ENCODE data around the gene C16orf96. TPM values are rescaled to one million over a fixed set of nuclear protein-coding genes. Genes with fewer than 3 reads are reported as not detected.

The C16orf96 gene
- 0.03 TPM in 1 of 2 replicates, not detected in the other for polyA plus RNA-seq (2011; rRNA removed)
- polyA plus RNA-seq (2012; cell fraction: cytosol; rRNA removed) = 0.01 TPM in 2 replicates
- 0.02 and 0.04 TPM in 2 replicates for polyA plus RNA-seq (2012; cell fraction: nucleus; rRNA removed)
- 0.01 to 0.03 TPM in 2 of 3 replicates, not detected in the other for polyA plus RNA-seq (2017; fragmentation: RNase III; extraction: RNeasy Plus Mini Kit Qiagen cat#74134 plus additional on column Dnase treatment)
- not detected in 2 replicates for polyA minus RNA-seq (2011; rRNA and poly(A)+ RNA removed)

- CTCF ChIA-PET = interaction anchor here (0.6 to 4.4 kb wide), 7 partner anchors 9 to 400 kb away, joined by 3 to 18 read pairs (median 3); partner anchors contain the start of gene HMOX2
- DNase-seq (ENCODE audit: low read depth in 1 of 2, low spot score in 1 of 2) = peak in 1 of 2 experiments; percentile 19
- POLR2A ChIA-PET = no interaction called here
These were observed at the start of gene C16orf96 for GRCh38 chr16:4556112-4556511. C16orf96 (plus strand) TSS chr16:4556340; CDS start chr16:4556490, 150 bp downstream.

More at GRCh38 chr16:4556112-4556511, at the start of gene C16orf96:
- ATAC-seq = peak; percentile 54 to 64; a peak in 4 of 6 replicates
- no peak for FAIRE-seq
- TF ChIP-seq MYC (IDR thresholded peaks at IDR 0.05; ENCODE audit: borderline replicate concordance, low read length) (no peak), RNF2 (IDR thresholded peaks at IDR 0.05; ENCODE audit: borderline replicate concordance, low read depth) (no peak), USF2 (IDR thresholded peaks at IDR 0.05) (no peak), NR3C1 (IDR thresholded peaks at IDR 0.05) (no peak), CBX2 (IDR thresholded peaks at IDR 0.05; ENCODE audit: borderline replicate concordance, low read depth) (no peak), CTCF (IDR thresholded peaks at IDR 0.05) (no peak), REST (IDR thresholded peaks at IDR 0.05) (no peak), CHD2 (IDR thresholded peaks at IDR 0.05; ENCODE audit: low read length, partially characterized antibody) (no peak), PBX3 (IDR thresholded peaks at IDR 0.05) (no peak), BCL3 (IDR thresholded peaks at IDR 0.05) (no peak), MAFK (IDR thresholded peaks at IDR 0.05; ENCODE audit: partially characterized antibody) (no peak), TP53 (CRISPR knock-in tag; IDR thresholded peaks at IDR 0.05) (no peak), HES2 (IDR thresholded peaks at IDR 0.05) (no peak), NPAS2 (CRISPR knock-in tag; IDR thresholded peaks at IDR 0.05; ENCODE audit: borderline replicate concordance) (no peak)
- Histone ChIP-seq H3K4me1 (no peaks in the 10 kb centered on the region), H3K27ac (no peak within 1 kb of the TSS), H3K4me2 (no peak within 1 kb of the TSS), H3K9me3 (no peaks in the 10 kb centered on the region), H3K4me3 (no peak within 1 kb of the TSS)
- 68% methylated on average over 4 of the region's 4 CpGs for WGBS (ENCODE audit: missing lambda C conversion rate)

Measured in A549 (cell line).